Activated effector memory CD4-positive, alpha-beta T cell treated with Interleukin-2 at 50 U/mL for 16 hours (primary cell): ENCODE results near the gene LRRC23.
A peak's percentile ranks its signal among the peaks of the same experiment; 100 is the strongest.
"Not testable (repeated sequence)": the region's sequence is repeated elsewhere in the genome, so short reads cannot be mapped to it uniquely, and the experiment has no call there.

Experiments
- DNase-seq: peaks from one replicate; pipeline ENCODE4 v3.0.0-alpha.2; 2020

The LRRC23 gene

DNA sequence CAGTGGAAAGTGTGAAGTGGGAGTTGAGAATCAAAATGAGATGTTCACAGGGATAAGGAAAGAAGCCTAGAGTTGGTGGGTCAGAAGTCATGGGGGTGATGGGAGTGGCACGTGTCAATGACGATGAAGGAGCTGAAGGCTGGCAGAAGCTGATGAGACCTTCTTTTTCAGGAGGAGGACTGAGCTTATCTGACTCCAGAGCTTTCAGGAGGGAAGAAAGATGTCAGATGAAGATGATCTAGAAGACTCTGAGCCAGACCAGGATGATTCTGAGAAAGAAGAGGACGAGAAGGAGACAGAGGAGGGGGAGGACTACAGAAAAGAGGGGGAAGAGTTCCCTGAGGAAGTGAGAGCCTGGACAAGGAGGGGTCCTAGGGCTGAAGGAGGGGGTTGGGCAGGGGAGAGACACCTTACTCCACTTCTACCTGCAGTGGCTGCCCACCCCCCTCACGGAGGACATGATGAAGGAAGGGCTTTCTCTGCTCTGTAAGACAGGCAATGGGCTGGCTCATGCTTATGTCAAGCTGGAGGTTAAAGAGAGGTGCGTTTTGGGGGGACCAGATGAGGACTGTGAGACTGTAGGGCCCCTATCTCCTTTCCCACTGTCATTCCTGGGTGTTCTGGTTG is 905 bp downstream of the LRRC23 start:
- DNase-seq: no peak

GRCh38 chr12:6908141-6908540 is 3.5 kb downstream of the LRRC23 start:
- not testable (repeated sequence) for DNase-seq

- DNase-seq: no peak
These were observed 5.0 kb downstream of the LRRC23 start for GRCh38 chr12:6909421-6910145.

GRCh38 chr12:6912164-6912935 is 7.7 kb downstream of the LRRC23 start:
- DNase-seq: no peak

- peak; percentile 79 for DNase-seq
These were observed 9.8 kb downstream of the LRRC23 start, which contains the start of gene ENO2 for GRCh38 chr12:6914246-6914946. TSS of gene ENO2 (plus strand) at chr12:6914580. CDS start at chr12:6915833, 1,253 bp downstream.

DNA sequence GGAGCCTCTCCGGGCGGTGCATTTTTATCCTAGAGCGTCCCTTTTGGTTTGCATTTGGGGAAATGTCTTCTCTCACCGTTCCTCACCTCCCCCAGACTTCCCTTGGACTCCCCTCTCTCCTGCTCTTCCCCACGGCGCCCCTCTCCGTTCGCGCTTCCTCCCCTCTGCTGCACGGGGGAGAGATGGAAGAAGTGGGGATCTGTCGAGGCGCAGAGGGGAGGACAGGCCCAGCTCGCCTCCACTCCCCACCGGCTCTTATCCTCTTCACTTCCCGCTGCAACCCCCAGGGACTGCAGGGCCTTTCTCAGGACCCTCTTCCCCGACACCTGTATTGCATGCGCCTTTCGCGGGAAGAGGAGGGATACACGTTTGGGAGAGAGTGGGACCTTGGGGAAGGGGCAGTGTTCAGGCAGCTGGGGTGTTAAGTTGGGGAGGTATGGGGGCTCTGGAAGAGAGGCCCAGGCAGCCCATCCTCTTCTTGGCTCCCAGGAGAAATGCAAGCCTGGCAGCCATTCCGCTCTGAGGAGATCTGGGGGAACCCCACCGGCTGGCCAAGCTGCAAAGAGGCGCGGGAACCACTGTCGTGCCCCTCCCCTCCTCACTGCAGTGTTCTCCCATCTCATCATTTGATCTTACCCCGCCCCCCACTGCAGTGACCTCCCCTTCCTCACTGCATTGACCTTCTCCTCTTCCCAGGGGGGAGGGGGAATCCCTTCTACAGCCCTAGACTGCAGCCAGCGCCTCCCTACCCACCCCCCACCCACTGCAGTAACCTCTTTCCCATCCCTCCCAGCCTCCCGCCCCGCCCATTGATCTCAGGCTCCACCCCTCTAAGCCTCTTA is 10.5 kb downstream of the LRRC23 start:
- DNase-seq: no peak

- no peak for DNase-seq
These were observed 11.2 kb downstream of the LRRC23 start for GRCh38 chr12:6915789-6916285.

GRCh38 chr12:6916426-6917200 is 12.0 kb downstream of the LRRC23 start:
- DNase-seq: no peak

DNA sequence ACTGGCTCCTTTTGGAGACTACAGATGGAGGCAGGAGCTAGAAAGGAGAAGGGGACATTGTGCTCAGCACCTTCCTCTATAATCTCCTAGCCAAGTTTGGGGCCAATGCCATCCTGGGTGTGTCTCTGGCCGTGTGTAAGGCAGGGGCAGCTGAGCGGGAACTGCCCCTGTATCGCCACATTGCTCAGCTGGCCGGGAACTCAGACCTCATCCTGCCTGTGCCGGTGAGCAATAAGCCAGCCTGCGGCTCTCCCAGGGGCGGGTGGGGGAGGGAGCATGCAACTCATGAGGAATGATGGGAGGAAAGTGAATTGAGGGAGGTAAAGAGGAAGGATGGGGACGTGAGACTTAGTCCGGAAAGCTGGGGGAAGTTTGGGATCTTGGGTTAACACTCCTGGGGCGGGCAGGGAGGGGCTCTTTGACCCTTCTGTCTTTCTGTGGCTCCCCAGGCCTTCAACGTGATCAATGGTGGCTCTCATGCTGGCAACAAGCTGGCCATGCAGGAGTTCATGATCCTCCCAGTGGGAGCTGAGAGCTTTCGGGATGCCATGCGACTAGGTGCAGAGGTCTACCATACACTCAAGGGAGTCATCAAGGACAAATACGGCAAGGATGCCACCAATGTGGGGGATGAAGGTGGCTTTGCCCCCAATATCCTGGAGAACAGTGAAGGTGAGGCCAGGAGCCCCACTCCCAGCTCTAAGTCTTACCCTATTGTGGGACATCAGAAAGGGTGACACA is 13.0 kb downstream of the LRRC23 start:
- no peak for DNase-seq

DNA sequence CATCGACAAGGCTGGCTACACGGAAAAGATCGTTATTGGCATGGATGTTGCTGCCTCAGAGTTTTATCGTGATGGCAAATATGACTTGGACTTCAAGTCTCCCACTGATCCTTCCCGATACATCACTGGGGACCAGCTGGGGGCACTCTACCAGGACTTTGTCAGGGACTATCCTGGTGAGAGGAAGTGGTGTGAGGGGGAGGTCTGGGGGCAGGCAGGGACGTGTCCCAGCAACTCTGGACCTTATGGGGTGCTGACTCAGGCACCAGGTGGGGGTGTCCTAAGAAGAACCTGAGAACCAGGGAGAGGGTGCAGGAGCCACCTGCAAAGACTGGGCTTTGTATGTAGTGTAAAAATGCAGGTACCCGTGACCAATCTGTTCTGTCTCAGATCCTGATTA is 15.0 kb downstream of the LRRC23 start:
- no peak for DNase-seq

GRCh38 chr12:6921539-6921938 is 16.9 kb downstream of the LRRC23 start:
- DNase-seq: no peak

- no peak for DNase-seq
These were observed 17.6 kb downstream of the LRRC23 start for GRCh38 chr12:6921996-6922946.

DNA sequence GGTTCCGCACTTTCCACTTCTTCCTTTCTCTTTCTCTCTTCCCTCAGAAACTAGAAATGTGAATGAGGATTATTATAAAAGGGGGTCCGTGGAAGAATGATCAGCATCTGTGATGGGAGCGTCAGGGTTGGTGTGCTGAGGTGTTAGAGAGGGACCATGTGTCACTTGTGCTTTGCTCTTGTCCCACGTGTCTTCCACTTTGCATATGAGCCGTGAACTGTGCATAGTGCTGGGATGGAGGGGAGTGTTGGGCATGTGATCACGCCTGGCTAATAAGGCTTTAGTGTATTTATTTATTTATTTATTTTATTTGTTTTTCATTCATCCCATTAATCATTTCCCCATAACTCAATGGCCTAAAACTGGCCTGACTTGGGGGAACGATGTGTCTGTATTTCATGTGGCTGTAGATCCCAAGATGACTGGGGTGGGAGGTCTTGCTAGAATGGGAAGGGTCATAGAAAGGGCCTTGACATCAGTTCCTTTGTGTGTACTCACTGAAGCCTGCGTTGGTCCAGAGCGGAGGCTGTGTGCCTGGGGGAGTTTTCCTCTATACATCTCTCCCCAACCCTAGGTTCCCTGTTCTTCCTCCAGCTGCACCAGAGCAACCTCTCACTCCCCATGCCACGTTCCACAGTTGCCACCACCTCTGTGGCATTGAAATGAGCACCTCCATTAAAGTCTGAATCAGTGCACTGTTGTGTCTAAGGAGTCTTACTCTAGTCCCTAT is 18.5 kb downstream of the LRRC23 start:
- DNase-seq: no peak

DNA sequence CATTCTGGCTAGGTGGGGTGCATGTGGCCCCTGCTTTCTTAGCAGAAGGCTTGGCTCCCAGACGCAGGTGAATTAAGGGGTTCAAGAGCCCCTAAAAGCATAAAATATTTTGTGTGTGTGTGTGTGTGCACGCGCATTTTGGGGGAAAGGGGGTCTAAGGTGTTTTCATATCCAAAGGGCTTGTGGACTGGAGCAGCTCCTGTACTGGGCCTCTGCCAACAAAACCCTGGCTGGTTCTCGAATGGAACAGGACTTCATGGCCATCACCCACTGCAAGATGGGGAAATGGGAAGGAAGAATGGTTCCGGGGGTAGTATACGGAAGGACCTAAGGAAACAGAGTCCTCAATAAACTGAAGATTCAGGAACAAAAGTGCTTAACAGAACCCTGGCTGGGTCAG is 19.2 kb downstream of the LRRC23 start:
- DNase-seq: no peak

DNA sequence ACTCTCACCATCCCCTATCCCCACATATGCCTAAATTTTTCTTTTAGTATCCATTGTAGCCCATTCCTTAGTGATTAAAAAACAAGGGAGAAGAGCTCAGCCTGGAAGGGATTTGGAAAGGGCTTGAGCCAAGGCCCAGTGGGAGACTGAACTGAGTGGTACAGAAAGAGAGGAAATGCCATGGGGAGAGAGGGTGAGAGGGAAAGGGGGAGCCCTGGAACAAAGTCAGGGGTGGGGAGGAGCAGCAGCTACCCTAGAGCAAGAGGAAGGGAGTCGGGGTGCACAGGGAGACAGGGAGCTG is 20.6 kb downstream of the LRRC23 start:
- no peak for DNase-seq

- DNase-seq: no peak
These were observed 21.1 kb downstream of the LRRC23 start for GRCh38 chr12:6925540-6926279.

DNA sequence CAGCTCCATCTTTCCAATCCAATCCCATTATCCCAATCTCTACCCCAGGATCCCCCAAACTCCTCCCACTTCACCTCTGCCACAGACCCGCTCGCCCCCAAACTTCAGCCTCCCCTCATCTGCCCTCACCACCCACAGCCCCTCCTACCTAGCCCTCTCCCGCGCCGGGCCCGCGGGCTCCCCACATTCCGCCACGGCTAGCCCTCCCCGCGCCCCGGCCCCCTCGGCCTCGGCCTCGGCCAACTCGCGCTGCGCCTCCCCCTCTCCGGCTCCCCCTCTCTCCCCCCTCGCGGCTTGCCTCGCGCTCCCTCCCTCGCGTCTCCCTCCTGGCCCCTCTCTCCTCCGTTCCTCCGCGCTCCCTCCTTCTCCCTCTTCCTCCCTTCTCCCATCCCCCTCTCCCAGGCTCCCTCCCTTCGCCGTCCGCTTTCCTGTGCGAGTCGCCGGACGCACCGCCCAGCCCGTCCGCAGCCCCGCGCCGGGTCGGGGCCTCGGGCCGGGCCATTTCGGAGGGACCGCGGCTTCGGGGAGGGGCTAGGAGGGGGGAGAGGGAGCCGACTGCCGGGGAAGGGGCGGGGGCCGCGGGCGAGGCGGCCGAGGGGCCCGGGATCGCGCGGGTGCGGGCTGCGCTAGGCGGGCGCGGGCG is 22.9 kb downstream of the LRRC23 start, which contains the start of gene ATN1:
ATN1 (plus strand) TSS at position 581 of the 643 bp plus-strand sequence. CDS start 6,043 bp downstream, outside the sequence.
- DNase-seq: no peak
